K562 (cell line): ENCODE measurements around the gene EFCC1. TPM values are rescaled to one million over a fixed set of nuclear protein-coding genes. Genes with fewer than 3 reads are reported as not detected.

ENCODE experiments used
- BDP1 ChIP-seq: IDR thresholded peaks from 3 replicates; pipeline ENCODE4 v1.6.1; 2011; ENCODE audit not compliant: insufficient read length, insufficient read depth
- ZBED1 ChIP-seq: IDR thresholded peaks from 2 replicates; pipeline ENCODE4 v1.6.1; 2014
- ZNF146 ChIP-seq: IDR thresholded peaks from one replicate; pipeline ENCODE4 v1.6.1; 2018; ENCODE audit warnings: missing compliant biosample characterization; ENCODE audit not compliant: unreplicated experiment
- polyA plus RNA-seq, 8 experiments: library from polyadenylated mRNA; depleted of rRNA in 4 of 8; stranded (reverse) in 5 of 8; unstranded in 3 of 8; fragments of >200 nt; fragmentation: Nextera tagmentation in 2 of 8; fragmentation: Illumina TruSeq in 1 of 8; extraction: Ambion mirVana in 2 of 8; extraction: Trizol in 1 of 8; gene quantifications; 2 replicates each; pipeline versions ENCODE4 v1.2.1 to v1.2.3, GENCODE V29; 2011 to 2014; ENCODE audit warnings: inconsistent platforms in 1 of 8, missing spikeins in 1 of 8
- total RNA-seq, 7 experiments: library from RNA; depleted of rRNA in 6 of 7; stranded (reverse); fragments of >200 nt in 6 of 7; fragmentation: Illumina TruSeq in 2 of 7; extraction: Trizol in 2 of 7; gene quantifications; 2 replicates each; pipeline versions ENCODE4 v1.2.1 to v1.2.3, GENCODE V29; 2011 to 2021; ENCODE audit warnings: low replicate concordance in 1 of 7
- TF ChIP-seq, protein P1 (sequence below): fragments of 450-650 bp; IDR thresholded peaks from 2 replicates; pipeline ENCODE4 v1.6.1; 2016; ENCODE audit warnings: low read depth
- TF ChIP-seq, protein P2 (sequence below), 2 experiments: fragments of 450-650 bp; IDR thresholded peaks; 2 replicates each; pipeline ENCODE4 v1.6.1; 2016
- TF ChIP-seq, protein P3 (sequence below): fragments of 450-650 bp; IDR thresholded peaks from 2 replicates; pipeline ENCODE4 v1.6.1; 2017; ENCODE audit warnings: antibody characterized with exemption, mild to moderate bottlenecking
- TF ChIP-seq, protein P4 (sequence below): fragments of 250-450 bp; sonication (Bioruptor Pico); IDR thresholded peaks from 2 replicates; pipeline ENCODE4 v1.9.0; 2021; ENCODE audit warnings: mild to moderate bottlenecking, inconsistent platforms

The EFCC1 gene
- total and polyA plus RNA-seq, 9 of the 15 experiments (the other 6 are each of a cell fraction or from before 2014, with no cell fraction given): not detected

DNA sequence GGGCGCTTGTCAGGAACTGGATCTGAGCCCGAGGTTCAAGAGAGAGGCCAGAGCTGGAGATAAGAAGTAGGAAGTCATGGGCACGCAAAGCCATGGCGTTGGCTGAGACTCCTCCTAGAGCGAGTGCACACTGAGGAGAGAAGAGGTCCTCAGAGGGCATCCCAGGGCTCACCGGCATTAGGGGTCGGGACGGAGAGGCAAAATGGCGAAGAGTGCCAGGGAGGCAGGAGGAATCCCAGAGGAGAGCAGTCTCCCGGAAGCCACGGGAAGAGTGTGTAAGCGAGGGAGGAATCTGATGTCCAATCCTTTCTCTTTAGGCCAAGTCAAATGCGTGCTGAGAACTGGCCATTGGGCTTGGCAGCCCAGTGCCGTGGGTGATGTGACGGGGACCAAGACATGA lies 24.0 kb downstream of the EFCC1 start (continued):
- TF ChIP-seq, protein P1, sequence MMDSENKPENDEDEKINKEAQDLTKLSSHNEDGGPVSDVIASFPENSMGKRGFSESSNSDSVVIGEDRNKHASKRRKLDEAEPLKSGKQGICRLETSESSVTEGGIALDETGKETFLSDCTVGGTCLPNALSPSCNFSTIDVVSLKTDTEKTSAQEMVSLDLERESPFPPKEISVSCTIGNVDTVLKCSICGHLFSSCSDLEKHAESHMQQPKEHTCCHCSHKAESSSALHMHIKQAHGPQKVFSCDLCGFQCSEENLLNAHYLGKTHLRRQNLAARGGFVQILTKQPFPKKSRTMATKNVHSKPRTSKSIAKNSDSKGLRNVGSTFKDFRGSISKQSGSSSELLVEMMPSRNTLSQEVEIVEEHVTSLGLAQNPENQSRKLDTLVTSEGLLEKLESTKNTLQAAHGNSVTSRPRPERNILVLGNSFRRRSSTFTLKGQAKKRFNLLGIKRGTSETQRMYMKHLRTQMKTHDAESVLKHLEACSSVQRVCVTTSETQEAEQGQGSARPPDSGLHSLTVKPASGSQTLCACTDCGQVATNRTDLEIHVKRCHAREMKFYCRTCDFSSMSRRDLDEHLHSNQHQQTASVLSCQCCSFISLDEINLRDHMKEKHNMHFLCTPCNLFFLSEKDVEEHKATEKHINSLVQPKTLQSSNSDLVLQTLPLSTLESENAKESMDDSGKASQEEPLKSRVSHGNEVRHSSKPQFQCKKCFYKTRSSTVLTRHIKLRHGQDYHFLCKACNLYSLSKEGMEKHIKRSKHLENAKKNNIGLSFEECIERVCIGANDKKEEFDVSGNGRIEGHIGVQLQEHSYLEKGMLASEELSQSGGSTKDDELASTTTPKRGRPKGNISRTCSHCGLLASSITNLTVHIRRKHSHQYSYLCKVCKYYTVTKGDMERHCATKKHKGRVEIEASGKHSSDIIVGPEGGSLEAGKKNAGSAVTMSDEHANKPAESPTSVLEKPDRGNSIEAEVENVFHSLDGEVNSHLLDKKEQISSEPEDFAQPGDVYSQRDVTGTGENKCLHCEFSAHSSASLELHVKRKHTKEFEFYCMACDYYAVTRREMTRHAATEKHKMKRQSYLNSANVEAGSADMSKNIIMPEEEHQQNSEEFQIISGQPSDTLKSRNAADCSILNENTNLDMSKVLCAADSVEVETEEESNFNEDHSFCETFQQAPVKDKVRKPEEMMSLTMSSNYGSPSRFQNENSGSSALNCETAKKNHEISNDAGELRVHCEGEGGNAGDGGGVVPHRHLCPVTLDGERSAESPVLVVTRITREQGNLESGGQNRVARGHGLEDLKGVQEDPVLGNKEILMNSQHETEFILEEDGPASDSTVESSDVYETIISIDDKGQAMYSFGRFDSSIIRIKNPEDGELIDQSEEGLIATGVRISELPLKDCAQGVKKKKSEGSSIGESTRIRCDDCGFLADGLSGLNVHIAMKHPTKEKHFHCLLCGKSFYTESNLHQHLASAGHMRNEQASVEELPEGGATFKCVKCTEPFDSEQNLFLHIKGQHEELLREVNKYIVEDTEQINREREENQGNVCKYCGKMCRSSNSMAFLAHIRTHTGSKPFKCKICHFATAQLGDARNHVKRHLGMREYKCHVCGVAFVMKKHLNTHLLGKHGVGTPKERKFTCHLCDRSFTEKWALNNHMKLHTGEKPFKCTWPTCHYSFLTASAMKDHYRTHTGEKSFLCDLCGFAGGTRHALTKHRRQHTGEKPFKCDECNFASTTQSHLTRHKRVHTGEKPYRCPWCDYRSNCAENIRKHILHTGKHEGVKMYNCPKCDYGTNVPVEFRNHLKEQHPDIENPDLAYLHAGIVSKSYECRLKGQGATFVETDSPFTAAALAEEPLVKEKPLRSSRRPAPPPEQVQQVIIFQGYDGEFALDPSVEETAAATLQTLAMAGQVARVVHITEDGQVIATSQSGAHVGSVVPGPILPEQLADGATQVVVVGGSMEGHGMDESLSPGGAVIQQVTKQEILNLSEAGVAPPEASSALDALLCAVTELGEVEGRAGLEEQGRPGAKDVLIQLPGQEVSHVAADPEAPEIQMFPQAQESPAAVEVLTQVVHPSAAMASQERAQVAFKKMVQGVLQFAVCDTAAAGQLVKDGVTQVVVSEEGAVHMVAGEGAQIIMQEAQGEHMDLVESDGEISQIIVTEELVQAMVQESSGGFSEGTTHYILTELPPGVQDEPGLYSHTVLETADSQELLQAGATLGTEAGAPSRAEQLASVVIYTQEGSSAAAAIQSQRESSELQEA: no peak
- TF ChIP-seq BDP1 (no peak), ZBED1 (no peak), ZNF146 (CRISPR knock-in tag) (no peak)
- TF ChIP-seq, protein P2, sequence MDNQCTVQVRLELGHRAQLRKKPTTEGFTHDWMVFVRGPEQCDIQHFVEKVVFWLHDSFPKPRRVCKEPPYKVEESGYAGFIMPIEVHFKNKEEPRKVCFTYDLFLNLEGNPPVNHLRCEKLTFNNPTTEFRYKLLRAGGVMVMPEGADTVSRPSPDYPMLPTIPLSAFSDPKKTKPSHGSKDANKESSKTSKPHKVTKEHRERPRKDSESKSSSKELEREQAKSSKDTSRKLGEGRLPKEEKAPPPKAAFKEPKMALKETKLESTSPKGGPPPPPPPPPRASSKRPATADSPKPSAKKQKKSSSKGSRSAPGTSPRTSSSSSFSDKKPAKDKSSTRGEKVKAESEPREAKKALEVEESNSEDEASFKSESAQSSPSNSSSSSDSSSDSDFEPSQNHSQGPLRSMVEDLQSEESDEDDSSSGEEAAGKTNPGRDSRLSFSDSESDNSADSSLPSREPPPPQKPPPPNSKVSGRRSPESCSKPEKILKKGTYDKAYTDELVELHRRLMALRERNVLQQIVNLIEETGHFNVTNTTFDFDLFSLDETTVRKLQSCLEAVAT (IDR thresholded peaks at IDR 0.05): no peak
- TF ChIP-seq, protein P3, sequence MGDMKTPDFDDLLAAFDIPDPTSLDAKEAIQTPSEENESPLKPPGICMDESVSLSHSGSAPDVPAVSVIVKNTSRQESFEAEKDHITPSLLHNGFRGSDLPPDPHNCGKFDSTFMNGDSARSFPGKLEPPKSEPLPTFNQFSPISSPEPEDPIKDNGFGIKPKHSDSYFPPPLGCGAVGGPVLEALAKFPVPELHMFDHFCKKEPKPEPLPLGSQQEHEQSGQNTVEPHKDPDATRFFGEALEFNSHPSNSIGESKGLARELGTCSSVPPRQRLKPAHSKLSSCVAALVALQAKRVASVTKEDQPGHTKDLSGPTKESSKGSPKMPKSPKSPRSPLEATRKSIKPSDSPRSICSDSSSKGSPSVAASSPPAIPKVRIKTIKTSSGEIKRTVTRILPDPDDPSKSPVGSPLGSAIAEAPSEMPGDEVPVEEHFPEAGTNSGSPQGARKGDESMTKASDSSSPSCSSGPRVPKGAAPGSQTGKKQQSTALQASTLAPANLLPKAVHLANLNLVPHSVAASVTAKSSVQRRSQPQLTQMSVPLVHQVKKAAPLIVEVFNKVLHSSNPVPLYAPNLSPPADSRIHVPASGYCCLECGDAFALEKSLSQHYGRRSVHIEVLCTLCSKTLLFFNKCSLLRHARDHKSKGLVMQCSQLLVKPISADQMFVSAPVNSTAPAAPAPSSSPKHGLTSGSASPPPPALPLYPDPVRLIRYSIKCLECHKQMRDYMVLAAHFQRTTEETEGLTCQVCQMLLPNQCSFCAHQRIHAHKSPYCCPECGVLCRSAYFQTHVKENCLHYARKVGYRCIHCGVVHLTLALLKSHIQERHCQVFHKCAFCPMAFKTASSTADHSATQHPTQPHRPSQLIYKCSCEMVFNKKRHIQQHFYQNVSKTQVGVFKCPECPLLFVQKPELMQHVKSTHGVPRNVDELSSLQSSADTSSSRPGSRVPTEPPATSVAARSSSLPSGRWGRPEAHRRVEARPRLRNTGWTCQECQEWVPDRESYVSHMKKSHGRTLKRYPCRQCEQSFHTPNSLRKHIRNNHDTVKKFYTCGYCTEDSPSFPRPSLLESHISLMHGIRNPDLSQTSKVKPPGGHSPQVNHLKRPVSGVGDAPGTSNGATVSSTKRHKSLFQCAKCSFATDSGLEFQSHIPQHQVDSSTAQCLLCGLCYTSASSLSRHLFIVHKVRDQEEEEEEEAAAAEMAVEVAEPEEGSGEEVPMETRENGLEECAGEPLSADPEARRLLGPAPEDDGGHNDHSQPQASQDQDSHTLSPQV: no peak
- TF ChIP-seq, protein P4, sequence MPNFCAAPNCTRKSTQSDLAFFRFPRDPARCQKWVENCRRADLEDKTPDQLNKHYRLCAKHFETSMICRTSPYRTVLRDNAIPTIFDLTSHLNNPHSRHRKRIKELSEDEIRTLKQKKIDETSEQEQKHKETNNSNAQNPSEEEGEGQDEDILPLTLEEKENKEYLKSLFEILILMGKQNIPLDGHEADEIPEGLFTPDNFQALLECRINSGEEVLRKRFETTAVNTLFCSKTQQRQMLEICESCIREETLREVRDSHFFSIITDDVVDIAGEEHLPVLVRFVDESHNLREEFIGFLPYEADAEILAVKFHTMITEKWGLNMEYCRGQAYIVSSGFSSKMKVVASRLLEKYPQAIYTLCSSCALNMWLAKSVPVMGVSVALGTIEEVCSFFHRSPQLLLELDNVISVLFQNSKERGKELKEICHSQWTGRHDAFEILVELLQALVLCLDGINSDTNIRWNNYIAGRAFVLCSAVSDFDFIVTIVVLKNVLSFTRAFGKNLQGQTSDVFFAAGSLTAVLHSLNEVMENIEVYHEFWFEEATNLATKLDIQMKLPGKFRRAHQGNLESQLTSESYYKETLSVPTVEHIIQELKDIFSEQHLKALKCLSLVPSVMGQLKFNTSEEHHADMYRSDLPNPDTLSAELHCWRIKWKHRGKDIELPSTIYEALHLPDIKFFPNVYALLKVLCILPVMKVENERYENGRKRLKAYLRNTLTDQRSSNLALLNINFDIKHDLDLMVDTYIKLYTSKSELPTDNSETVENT: no peak
